Effector CD8-positive, alpha-beta T cell (primary cell): ENCODE measurements around the gene RPS6KA6.

Source experiments
- DNase-seq: peaks from one replicate; lab custom pipeline; 2025; lab: John Stamatoyannopoulos, UW
- total RNA-seq, 4 experiments: gene quantifications; one replicate each; lab custom pipeline; 2026; lab: John Stamatoyannopoulos, UW

Gene RPS6KA6
- 0.18 to 0.49 (median 0.38) reads per million in 4 experiments for total RNA-seq

DNA sequence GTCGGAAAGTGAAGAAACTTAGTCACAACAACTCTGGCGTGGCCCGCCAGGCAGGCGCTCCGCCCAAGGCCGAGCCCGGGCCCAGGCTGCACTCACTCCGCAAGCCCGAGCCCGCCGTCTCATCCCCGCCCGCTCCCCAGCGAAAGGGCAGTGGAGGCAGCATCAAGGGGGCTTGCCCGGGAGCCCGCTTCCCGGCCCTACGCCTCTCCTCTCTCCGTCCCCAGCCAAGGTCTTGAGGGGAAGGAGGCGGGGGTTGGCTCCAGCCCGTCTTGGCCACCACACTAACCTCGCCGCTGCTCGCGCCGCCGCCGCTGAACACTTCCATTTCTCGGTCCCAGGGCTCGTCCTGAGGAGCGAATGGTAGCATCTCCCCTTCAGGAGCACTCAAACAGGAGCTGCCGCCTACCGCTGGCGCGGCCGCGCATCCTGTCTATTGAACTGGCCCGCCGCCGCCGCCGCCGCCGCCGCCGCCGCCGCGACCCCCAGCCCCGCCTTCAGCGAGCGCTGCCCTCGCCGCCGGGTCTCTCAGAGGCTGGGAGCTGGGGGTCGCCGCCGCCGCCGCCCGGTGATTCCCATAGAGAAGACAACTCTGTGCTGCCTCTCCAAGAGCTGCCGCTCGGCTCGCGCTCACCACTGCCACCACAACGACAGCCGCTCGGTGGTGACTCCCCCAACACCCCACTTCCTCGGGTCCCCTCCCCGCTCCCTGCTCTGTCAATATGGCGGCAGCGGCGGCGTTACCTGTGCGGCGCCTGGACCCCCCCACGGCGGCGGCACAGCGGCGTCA, at the start of gene RPS6KA6:
Gene RPS6KA6, minus strand, starts transcription at position 667 of the 787 bp plus-strand sequence. Its CDS starts 300 bp downstream, at position 367.
- no peak for DNase-seq

DNA sequence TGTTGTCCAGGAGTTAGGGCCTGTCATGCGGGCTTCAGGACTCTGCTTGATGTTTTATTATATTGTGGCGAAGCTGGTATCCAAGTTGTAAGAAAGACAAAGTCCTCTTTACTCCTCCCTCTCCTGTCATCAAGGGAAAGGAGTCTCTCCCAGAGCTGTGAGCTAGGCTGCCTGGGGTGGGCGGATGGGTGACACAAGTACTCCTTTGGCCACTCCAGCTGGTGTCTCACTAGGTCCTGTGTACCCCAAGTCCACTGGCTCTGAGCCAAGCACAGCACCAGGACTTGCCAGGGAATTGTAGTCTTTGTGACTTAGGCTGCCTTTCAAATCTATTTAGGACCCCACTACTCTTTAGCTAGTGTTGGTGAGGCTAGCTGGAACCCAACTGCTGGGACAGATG, 36.7 kb upstream of the RPS6KA6 start:
- no peak for DNase-seq

DNA sequence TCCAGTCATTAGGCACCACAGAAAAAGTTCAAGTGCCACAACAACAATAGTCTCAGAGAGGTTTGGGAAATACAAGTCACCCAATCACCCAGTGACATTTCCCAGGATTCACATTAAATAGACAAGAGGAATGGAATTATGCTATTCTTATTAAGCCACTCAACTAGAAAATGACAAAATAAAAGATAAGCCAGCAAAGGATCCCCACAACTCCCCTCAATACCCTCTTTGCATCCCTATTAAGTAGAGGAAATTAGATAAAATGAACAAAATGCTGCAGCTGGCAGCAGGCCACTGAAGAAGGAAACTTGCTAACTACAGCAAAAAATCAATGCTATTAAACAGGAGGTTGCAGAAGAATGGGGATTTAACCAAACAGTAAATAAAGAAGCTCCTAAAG, 35.3 kb upstream of the RPS6KA6 start:
- no peak for DNase-seq

DNA sequence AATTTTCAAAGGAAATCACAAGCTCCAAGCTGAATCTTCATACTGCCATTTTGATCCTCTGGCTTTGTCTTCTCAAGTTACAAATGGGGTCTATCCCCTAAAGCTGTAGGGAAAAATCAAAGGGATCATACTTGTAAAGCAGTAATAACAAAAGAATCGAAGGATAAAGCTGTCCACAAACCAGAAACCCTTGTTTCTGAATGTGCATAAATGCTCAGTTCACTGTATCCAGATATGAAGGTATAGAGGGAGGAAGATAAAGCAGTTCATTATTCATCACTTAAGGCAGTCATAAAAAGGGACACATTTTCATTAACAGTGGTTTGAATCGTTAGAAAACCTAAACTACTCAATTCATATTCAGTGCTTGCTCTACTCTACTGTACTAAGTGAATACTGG, 33.2 kb upstream of the RPS6KA6 start:
- DNase-seq: no peak

DNA sequence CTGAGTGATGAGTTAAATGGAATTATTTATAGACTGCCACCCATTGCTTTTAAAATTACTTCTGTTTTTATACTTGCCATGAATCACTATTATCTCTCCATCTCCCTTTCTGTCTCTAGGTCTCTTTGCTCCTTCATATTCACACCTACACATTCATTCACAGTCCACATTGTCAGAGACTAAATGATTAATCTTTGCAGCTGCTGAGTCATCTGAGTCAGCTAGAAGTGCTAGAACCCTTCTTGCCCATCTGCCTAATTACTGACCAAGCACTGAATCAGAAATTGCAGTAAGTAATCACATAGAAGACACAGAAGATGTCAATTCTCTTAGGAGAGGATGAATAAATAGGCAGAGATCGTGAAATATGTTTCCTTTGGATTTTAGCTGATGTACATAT, 31.6 kb upstream of the RPS6KA6 start:
- DNase-seq: no peak

DNA sequence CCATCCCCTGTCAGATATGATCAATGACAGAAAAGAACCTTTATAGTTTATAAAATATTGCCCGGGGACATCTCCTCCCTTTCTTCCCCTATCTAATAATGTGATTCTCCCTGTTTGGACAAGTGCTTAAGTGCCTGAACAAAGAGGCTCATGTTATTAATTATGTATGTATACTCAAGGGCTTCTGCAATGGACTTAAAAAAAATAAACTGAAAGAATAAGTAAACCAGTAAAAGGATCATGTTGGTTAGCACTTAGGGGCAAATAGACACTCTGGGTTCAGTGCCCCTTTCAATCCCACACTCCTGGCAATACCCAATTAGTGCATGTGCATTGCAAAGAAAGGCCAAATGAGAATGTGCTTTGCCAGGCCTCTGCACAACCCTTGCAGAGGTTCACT, 30.7 kb upstream of the RPS6KA6 start:
- no peak for DNase-seq

DNA sequence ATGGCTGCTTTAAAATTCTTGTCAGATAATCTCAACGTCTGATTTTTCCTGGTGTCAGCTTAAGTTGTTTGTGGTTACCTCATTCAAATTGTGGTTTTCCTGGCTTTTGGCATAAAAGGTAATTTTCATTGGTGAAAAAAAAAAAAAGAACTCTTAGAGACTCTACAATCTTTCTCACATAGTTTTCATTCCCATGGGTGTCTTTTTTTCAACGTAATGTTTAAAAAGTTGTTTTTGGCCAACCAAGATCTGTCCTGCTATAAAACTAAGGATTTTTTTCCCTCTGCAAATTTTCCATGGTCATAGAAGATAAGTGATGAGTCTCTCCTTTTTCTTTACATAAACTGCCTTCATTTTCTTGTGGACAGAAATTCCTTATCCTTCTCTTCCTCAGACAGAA, 28.9 kb upstream of the RPS6KA6 start:
- no peak for DNase-seq

DNA sequence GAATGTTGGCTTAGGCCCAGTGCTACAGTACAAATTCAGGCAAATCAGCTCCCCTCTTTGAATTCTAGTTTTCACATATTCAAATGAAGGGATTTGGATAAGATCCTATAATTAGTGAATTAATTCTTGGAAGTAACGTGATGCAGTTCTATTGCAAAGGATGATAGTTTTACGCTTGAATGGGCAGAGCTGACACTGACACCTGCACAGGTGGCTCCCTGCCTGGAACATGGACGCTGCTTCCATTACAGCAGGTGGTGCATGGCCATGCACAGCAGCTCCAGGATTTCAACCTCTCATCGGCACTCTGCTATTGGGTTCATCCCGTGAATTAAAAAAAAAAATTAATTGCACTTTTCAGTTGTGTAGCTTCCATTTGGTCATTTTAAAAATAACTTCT, 28.4 kb upstream of the RPS6KA6 start:
- DNase-seq: no peak

DNA sequence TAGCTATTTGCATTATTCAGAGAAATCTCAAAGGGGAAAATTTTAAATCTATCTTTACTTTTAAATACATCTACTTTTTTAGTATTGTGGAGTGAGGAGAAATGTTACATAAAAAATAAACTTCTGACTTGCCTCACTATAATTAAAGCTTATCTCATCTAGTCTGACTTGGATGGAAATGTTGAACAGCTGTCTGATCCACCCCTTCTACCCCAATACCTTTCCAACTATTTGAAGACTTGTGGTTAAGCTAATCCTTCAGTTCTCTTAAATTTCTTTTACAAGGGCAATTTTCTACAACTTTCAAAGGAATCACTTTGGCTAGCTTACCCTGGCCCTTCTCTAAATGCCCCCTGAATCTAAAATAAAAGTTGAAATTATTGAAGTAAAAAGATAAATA, 17.3 kb upstream of the RPS6KA6 start:
- DNase-seq: no peak

DNA sequence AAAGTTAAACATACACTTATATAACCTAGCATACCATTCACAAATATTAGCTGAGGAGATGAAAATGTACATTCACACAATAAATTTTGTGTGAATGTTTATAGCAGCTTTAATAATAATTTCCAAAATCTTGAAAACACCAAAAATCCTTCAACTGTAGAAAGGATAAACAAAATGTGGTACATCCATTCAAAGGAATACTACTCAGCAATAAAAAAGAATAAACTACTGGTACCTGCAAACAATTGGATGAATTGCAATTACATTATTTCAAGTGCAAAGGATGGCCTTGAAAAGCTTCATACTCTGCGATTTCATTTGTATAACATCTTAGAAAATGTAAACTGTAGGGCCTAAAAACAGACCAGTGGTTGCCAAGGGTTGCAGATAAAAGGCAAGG, 11.7 kb upstream of the RPS6KA6 start:
- no peak for DNase-seq

DNA sequence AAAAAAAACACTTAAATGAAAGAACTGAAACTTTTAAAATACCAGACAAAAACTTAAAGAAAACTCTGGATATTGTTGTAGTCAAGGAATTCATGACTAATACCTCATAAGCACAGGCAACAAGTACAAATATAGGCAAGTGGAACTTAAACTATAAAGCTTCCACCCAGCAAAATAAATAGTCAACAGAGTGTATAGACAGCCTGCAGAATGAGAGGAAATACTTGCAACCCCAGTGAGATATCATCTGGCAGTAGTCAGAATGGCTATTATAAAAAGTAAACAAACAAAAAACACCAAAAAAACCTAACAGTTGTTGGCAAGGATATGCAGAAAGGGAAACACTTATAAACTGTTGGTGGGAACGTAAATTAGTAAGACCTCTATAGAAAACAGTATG, 9.6 kb upstream of the RPS6KA6 start:
- DNase-seq: no peak

DNA sequence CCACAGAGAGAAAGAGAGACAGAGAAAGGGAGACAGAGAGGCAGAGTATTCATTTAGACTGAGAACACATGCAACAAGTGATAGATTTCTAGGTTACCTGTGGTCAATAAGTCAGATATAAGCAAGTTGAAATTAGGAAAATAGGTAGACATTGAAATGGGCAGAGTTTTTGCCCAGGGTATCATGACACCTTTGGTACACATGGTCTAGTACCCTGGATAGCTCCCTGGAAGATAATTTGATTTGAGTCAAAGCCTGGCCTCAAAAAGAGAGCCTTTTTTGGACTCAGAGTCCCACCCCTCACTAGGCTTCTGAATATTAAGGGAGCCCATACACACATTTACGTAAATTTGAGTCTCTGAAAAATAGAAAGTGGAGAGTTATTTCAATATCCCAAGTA, 4.0 kb upstream of the RPS6KA6 start:
- no peak for DNase-seq

DNA sequence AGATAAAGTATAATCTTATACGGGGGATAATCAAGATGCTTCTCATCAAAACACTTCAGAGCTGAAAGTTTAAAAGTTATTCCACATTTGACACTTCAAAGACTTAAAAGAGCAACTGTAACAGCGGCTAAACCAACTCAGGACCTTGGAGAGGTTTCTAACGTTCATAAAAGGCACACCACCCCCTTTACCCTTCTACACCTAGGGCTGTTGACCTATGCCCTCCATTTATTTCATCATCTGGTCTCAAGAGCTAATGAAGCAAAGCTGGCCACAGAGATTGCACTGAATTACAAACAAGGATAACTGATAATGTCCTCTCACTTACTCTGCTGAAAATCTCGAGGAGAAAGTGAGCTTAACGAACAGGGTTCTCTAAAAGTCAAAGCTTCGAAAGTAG, 1.1 kb upstream of the RPS6KA6 start:
- no peak for DNase-seq

DNA sequence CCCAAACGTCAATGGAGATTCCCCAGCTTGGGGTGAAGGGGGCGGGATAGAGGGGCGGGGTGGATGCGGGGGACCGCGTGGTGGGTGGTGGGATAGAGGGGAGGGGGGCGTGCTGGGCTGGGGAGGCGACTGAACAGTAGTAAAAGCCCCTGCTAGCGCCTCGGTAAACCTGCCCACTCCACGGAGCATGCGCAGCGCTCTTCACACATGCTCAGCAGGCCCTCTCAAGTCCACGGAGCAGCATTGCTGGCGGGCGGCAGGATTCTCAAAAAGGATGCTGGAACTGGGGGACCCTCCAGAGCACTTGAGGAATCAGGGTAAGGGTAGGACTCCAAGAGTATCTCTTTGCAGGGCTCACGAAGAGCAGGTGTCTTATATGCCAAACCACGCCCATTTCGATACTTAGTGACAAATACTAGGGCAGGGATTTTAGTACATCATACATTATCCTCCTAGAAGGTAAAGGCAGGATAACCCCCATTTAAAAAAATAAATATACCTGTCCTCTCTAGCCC, 378 bp upstream of the RPS6KA6 start:
- DNase-seq: no peak

DNA sequence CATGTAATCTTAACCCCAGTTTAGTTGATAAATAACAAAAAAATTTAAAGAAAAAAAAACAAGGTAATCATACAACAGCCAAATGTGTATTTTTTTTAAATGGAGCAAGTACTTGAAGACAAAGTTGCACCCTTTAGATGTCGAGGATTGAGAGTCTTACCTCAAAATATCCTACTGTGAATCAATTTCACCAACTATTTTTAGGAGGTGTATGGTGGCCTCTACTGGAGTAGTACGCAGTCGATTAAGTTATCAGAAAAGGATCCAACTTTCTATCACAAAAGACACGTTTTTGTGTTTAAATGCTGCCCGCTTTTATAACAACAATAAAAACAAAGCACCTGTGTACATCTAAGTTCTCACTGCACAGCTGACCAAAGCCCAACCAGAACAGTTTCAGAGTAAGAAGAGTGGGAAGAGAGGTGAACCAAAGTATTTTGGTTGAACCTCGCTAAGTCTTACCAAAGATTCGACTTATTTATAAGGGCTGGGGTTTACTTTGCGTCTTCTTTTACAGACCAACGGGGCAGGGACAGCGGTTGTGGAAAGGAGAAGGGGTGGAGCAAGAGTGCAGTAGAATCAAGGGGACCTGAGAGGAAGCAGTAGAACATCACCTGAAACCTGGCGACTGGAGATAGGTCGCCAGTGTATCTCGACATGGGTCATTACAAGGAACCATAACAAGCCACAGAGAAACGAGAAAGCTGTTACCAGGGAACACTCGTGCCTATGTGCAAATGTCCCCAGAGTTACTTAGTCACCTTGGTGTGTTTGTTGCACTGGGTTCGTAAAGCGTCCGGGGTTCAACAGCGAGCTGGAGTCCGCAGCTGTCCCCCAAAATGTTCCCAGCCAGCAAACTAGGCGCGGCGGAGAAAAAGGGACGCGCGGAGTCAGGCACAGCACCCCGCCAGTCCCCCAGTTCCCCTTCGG, 1.1 kb downstream of the RPS6KA6 start:
- no peak for DNase-seq

DNA sequence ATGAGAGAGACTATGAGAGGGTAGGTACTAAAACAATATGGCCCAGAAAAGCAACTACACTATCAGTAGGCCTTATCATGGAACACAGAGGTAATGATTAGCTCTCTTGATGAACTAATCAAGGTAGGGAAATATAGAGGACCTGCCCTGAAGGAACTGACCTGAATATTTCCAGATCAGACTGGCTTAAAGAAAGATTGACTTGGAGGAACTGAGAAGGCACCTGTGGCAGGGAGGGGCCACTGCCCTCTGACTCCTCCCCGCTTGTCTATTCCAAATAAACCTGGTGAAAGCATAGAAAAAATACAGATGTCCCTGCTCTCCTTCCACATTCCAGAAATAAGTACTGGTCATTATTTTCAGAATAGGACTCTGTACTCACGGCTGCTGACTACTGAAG, 5.5 kb downstream of the RPS6KA6 start:
- no peak for DNase-seq

DNA sequence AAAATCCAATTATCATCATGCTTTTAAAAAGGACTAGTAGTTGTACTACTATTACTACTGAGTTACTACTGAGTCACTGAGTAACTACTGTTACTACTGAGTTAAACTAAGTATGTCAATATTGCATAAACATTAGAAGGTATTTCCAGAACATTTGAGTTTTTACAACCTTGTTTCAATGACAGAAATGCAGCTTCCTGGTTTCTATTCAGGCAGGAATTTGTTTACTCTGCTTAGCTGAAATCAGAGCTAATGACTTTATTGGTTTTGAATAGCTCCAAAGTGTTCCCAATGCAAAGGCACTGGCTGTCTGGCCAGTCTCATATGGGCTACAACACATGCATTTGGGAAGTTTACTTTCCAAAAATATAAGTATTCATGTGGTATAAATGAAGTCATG, 12.0 kb downstream of the RPS6KA6 start:
- DNase-seq: no peak

DNA sequence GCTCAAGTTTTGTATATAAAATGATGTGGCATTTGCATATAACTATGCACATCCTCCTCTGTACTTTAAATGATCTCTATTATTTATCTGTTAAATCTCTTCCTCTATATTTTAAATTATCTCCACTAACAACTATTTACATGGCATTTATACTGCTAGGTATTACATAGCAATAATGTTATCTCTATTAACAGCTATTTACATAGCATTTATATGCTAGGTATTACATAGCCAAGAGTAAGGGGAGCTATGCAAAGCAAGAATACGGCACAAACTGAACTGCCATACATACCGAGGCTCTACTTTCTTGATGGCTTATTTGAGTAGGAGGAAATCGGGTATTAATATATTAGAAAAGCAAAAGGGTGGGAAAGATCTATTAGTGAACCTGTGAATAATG, 12.7 kb downstream of the RPS6KA6 start:
- no peak for DNase-seq

DNA sequence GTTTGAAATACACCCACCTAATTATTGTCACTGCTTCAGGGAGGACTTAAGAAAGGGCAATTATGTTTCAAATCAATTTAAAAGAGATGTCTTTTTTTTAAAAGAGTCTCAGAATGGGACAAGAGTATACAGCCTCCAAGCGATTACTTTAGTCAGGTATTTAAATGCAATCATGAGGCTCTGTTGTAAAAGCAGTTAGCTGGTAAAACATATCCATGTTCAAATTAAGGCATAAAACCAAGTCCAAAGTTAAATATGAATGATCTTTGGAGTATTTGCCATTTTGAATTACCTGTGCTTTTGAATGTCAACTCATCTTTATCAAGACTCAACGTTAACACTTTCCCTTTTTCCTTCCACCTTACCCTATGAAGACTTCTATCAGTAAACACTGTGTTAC, 13.7 kb downstream of the RPS6KA6 start:
- DNase-seq: no peak

DNA sequence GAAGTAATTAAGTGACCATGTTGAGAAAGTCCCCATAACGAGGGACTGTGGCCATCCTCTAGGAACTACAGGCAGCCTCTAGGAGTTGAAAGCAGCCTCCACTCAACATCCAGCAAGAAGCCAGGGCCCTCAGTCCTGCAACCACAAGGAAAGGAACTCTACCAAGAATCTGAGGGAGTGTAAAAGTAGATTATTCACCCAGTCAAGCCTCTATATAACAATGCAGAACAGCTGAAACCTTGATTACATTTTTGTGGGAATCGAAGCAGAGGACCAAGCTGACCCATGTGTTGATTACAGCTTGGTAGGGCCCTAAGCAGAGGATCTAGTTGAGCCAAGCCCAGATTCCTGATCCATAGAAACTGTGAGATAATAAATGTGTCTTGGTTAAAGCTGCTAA, 17.1 kb downstream of the RPS6KA6 start:
- DNase-seq: no peak

DNA sequence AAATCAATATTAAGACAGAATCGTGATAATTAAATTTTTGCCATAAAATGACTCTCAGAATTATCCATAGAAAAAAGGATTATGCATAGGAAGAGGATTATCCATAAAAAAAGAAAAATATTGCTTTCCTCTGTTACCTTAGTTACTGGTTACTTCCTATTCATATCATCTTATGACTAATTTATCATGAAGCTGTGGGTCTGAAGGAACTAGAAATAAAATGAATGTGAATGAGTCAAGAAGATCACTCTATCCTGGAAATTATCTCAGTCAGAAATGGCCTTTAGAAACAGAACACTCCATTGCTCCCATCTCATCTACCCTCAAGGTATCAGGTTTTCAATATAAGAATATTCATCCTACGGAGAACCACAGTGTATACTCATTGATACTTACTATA, 19.4 kb downstream of the RPS6KA6 start:
- no peak for DNase-seq

DNA sequence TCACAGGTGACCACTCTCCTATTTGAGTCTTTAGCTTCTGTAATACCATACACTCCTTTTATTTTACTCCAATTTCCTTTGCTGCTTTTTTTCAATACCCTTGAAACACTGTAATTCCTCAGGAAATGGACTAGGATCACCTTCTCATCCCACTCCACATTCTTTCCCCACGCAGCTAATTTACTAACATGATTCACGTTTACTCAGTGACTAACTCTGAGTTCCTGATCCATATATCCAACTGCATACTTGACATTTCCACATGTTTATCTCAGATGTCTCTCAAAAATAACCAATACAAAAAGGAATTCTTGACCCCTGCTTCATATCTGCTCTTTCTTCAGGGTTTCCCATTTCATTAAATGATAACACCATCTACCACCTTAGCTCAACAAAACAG, 19.9 kb downstream of the RPS6KA6 start:
- no peak for DNase-seq

DNA sequence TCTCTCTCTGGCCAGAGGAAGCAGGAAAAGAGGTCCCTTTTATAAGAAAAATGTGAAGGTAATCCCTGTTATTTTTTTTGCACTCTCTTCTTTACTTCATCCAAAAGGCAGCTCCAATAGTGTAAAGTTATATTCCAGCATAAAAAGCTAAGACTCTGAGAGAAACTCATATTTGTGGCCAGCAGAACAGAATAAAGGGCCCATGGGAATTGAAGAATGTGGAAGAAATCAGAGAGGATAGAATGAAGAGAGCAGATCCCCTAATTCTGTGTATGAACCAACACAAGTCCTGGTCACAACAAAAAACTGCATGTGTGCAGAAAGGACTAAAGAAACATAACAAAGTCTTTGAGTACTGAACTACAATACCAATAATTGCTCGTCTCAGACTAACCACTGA, 22.3 kb downstream of the RPS6KA6 start:
- DNase-seq: no peak
